Mesenchymal stem cell (in vitro differentiated cells and primary cell): Measurements from ENCODE around the gene KIAA1586.
A peak's percentile ranks its signal among the peaks of the same experiment; 100 is the strongest.

Source experiments
- DNase-seq: peaks from one replicate; pipeline ENCODE4 v3.0.0-alpha.2; 2013
- H2AFZ ChIP-seq: one replicate; pipeline ENCODE4 v1.6.1; 2013; ENCODE audit warnings: low read depth, mild to moderate bottlenecking, control low read depth, inconsistent platforms, low read length, moderate library complexity
- H2AK5ac ChIP-seq: 2 replicates; pipeline ENCODE4 v1.6.1; 2013; ENCODE audit warnings: low read length, moderate library complexity, mild to moderate bottlenecking, inconsistent platforms; ENCODE audit not compliant: severe bottlenecking
- H2BK120ac ChIP-seq: one replicate; pipeline ENCODE4 v1.6.1; 2013; ENCODE audit warnings: low read depth, mild to moderate bottlenecking, inconsistent platforms, low read length, moderate library complexity
- H2BK12ac ChIP-seq, 2 experiments: one replicate each; pipeline ENCODE4 v1.6.1; 2013; ENCODE audit warnings: inconsistent platforms in 2 of 2, low read length in 2 of 2, mild to moderate bottlenecking in 2 of 2, moderate library complexity in 2 of 2, control low read depth in 1 of 2
- H2BK15ac ChIP-seq: one replicate; pipeline ENCODE4 v1.6.1; 2013; ENCODE audit warnings: mild to moderate bottlenecking, low read depth, inconsistent platforms; ENCODE audit not compliant: poor library complexity, severe bottlenecking
- H2BK5ac ChIP-seq: 2 replicates; pipeline ENCODE4 v1.6.1; 2013; ENCODE audit warnings: low read depth, mild to moderate bottlenecking, low read length, control low read depth, inconsistent platforms; ENCODE audit not compliant: poor library complexity, severe bottlenecking
- H3K14ac ChIP-seq, 2 experiments: one replicate each; pipeline ENCODE4 v1.6.1; 2013; ENCODE audit warnings: inconsistent platforms in 2 of 2, low read length in 2 of 2, control low read depth in 1 of 2, mild to moderate bottlenecking in 1 of 2, moderate library complexity in 1 of 2
- H3K18ac ChIP-seq, 2 experiments: one replicate each; pipeline ENCODE4 v1.6.1; 2013; ENCODE audit warnings: inconsistent platforms in 2 of 2, low read length in 2 of 2, control low read depth in 1 of 2, low read depth in 1 of 2, mild to moderate bottlenecking in 1 of 2
- H3K23ac ChIP-seq, 2 experiments: one replicate each; pipeline ENCODE4 v1.6.1; 2013; ENCODE audit warnings: inconsistent platforms in 2 of 2, low read length in 2 of 2, mild to moderate bottlenecking in 2 of 2, moderate library complexity in 2 of 2, control low read depth in 1 of 2
- H3K27ac ChIP-seq: 2 replicates; pipeline ENCODE4 v1.5.1; 2013; ENCODE audit warnings: mild to moderate bottlenecking, moderate library complexity, low read length, control low read depth, inconsistent platforms; ENCODE audit not compliant: poor library complexity, severe bottlenecking
- H3K27me3 ChIP-seq, 2 experiments: 2 replicates each; pipeline versions ENCODE4 v1.6.1 to v1.7.0; 2013; ENCODE audit warnings: low read length in 2 of 2, mild to moderate bottlenecking in 2 of 2, moderate library complexity in 2 of 2, control low read depth in 1 of 2, inconsistent platforms in 1 of 2; ENCODE audit not compliant: control insufficient read depth in 1 of 2, insufficient read depth in 1 of 2
- H3K36me3 ChIP-seq, 2 experiments: 2 replicates each; pipeline versions ENCODE4 v1.6.1 to v1.7.0; 2013; ENCODE audit warnings: low read length in 2 of 2, control low read depth in 1 of 2, inconsistent platforms in 1 of 2, low read depth in 1 of 2, mild to moderate bottlenecking in 1 of 2; ENCODE audit not compliant: insufficient read depth in 2 of 2, control insufficient read depth in 1 of 2
- H3K4ac ChIP-seq, 2 experiments: one replicate each; pipeline ENCODE4 v1.6.1; 2013; ENCODE audit warnings: inconsistent platforms in 2 of 2, low read length in 2 of 2, mild to moderate bottlenecking in 2 of 2, moderate library complexity in 2 of 2, control low read depth in 1 of 2, low read depth in 1 of 2
- H3K4me1 ChIP-seq: 2 replicates; pipeline ENCODE4 v1.6.1; 2013; ENCODE audit warnings: low read depth, low read length, control low read depth; ENCODE audit not compliant: control insufficient read depth, insufficient read depth
- H3K4me2 ChIP-seq: 2 replicates; pipeline ENCODE4 v1.6.1; 2013; ENCODE audit warnings: low read length, mild to moderate bottlenecking, inconsistent platforms; ENCODE audit not compliant: poor library complexity, severe bottlenecking
- H3K4me3 ChIP-seq, 2 experiments: 2 replicates each; pipeline versions ENCODE4 v1.5.1 to v1.7.0; 2013; ENCODE audit warnings: low read length in 2 of 2, mild to moderate bottlenecking in 2 of 2, control low read depth in 1 of 2, low read depth in 1 of 2; ENCODE audit not compliant: insufficient read depth in 1 of 2
- H3K79me1 ChIP-seq: replicated peaks from 2 replicates; pipeline ENCODE4 v1.6.1; 2013; ENCODE audit warnings: mild to moderate bottlenecking, control low read depth, low read length, inconsistent platforms; ENCODE audit not compliant: poor library complexity, severe bottlenecking
- H3K9ac ChIP-seq: 2 replicates; pipeline ENCODE4 v1.7.0; 2013; ENCODE audit warnings: mild to moderate bottlenecking, low read length, moderate library complexity
- H3K9me3 ChIP-seq: 2 replicates; pipeline ENCODE4 v1.7.0; 2013; ENCODE audit warnings: mild to moderate bottlenecking, low read length; ENCODE audit not compliant: control insufficient read depth
- H4K8ac ChIP-seq: one replicate; pipeline ENCODE4 v1.6.1; 2013; ENCODE audit warnings: inconsistent platforms, mild to moderate bottlenecking, low read length, moderate library complexity
- H4K91ac ChIP-seq: one replicate; pipeline ENCODE4 v1.6.1; 2013; ENCODE audit warnings: mild to moderate bottlenecking, low read length, inconsistent platforms
- WGBS: methylation state at CpG from one replicate; pipeline ENCODE4 v1.1.7; 2013; ENCODE audit warnings: mixed read lengths; 5-methylcytosine and 5-hydroxymethylcytosine counted together

The KIAA1586 gene

DNA sequence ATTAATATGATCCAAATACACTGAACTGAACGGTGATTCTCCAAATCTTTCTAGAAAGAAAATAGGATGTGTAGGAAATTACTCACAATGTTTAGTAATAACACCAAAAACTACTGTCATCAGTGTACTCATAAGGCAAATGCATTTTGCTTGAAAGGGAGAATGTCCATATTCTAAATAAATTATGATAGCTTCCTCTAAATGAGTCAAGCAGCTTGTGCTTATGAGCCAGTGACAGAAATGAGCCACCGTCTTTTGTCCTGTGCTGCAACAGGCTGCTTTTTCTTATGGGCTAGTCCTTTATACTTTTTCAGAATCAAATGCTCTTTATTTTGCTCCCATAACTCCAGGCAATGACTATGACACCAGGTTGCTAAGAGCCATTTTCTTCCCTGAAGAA, 39.0 kb downstream of the KIAA1586 start:
- WGBS = 85% methylated on average over 1 of the region's 2 CpGs
- peaks cover 7% of the 10 kb centered on the region for H3K79me1 ChIP-seq
- H3K23ac ChIP-seq = no peak overlapping the region
- H3K14ac ChIP-seq = no peak overlapping the region
- no peak overlapping the region for H3K4me3 ChIP-seq
- H3K4me1 ChIP-seq = no peaks in the 10 kb centered on the region
- no peak overlapping the region for H2BK12ac ChIP-seq
- peaks cover 2% of the 10 kb centered on the region for H3K9me3 ChIP-seq
- DNase-seq = no peak
- no peak overlapping the region for H2BK120ac ChIP-seq
- no peaks in the 10 kb centered on the region for H3K27me3 ChIP-seq
- H4K8ac ChIP-seq = no peak overlapping the region
- H3K27ac ChIP-seq = no peak overlapping the region
- no peak overlapping the region for H2AFZ ChIP-seq
- H4K91ac ChIP-seq = no peak overlapping the region
- H3K4ac ChIP-seq = no peak overlapping the region
- no peak overlapping the region for H2AK5ac ChIP-seq
- no peak overlapping the region for H3K4me2 ChIP-seq
- H2BK5ac ChIP-seq = no peak overlapping the region
- H3K9ac ChIP-seq = no peak overlapping the region
- no peak overlapping the region for H3K18ac ChIP-seq
- H2BK15ac ChIP-seq = no peak overlapping the region
- peaks cover 0 to 2% of the 10 kb centered on the region in 2 experiments for H3K36me3 ChIP-seq

DNA sequence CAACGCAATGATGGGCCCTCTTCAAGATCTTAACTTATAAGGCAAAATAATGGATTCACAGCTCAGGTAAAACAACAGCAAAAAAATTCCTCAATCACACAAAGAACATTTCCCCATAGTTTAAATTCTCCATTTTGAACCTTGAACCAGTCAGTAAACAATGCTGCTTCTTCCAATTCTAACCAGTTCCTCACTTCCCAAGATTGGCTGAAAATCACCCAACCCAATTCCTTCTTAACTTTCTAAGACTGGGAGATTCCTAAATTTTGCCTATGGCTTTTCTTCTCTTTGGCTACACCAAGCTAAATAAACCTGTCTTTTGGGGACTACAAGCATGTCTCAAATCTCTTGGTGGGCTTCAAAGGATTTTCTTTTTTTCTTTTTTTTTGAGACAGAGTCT, 40.4 kb downstream of the KIAA1586 start:
- Histone ChIP-seq H3K4me1 (no peaks in the 10 kb centered on the region), H2AK5ac (no peak overlapping the region), H3K18ac (no peak overlapping the region), H3K79me1 (peaks cover 4% of the 10 kb centered on the region), H2BK5ac (no peak overlapping the region), H2BK12ac (no peak overlapping the region), H3K4me2 (no peak overlapping the region), H3K36me3 (peaks cover 0 to 6% of the 10 kb centered on the region in 2 experiments), H3K14ac (no peak overlapping the region), H4K8ac (no peak overlapping the region), H2AFZ (no peak overlapping the region), H4K91ac (no peak overlapping the region), H3K27me3 (no peaks in the 10 kb centered on the region), H3K9me3 (no peaks in the 10 kb centered on the region), H2BK15ac (no peak overlapping the region), H3K23ac (no peak overlapping the region), H3K9ac (no peak overlapping the region), H3K4ac (no peak overlapping the region), H3K27ac (no peak overlapping the region), H3K4me3 (no peak overlapping the region), H2BK120ac (no peak overlapping the region)
- DNase-seq = no peak
- 100% methylated on average over 1 of the region's 1 CpG for WGBS

DNA sequence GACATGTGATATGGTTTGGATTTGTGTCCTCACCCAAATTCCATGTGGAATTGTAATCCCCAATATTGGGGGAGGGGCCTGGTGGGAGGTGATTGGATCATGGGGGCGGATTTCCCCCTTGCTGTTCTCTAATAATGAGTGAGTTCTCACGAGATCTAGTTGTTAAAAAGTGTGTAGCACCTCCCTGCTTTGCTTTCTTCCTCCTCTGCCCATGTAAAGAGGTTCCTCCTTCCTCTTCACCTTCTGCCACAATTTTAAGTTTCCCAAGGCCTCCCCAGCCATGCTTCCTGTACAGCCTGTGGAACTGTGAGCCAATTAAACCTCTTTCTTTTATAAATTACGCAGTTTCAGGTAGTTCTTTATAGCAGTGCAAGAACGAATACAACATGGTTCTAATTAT, 41.4 kb downstream of the KIAA1586 start:
- no peak overlapping the region for H3K27ac ChIP-seq
- H4K91ac ChIP-seq = no peak overlapping the region
- H3K27me3 ChIP-seq = no peaks in the 10 kb centered on the region
- no peaks in the 10 kb centered on the region for H3K4me1 ChIP-seq
- no peak overlapping the region for H4K8ac ChIP-seq
- 81% methylated on average over 1 of the region's 4 CpGs for WGBS
- H2BK15ac ChIP-seq = no peak overlapping the region
- H3K36me3 ChIP-seq = peaks cover 0 to 16% of the 10 kb centered on the region in 2 experiments
- no peak overlapping the region for H3K9ac ChIP-seq
- no peak overlapping the region for H2AFZ ChIP-seq
- no peak overlapping the region for H2BK12ac ChIP-seq
- peak overlapping the region; percentile 34 for H2BK120ac ChIP-seq
- H3K4ac ChIP-seq = no peak overlapping the region
- no peak overlapping the region for H3K18ac ChIP-seq
- no peak overlapping the region for H3K4me2 ChIP-seq
- H3K14ac ChIP-seq = no peak overlapping the region
- no peak overlapping the region for H3K4me3 ChIP-seq
- peaks cover 2% of the 10 kb centered on the region for H3K79me1 ChIP-seq
- H3K23ac ChIP-seq = no peak overlapping the region
- no peaks in the 10 kb centered on the region for H3K9me3 ChIP-seq
- DNase-seq = no peak
- H2BK5ac ChIP-seq = no peak overlapping the region
- no peak overlapping the region for H2AK5ac ChIP-seq

DNA sequence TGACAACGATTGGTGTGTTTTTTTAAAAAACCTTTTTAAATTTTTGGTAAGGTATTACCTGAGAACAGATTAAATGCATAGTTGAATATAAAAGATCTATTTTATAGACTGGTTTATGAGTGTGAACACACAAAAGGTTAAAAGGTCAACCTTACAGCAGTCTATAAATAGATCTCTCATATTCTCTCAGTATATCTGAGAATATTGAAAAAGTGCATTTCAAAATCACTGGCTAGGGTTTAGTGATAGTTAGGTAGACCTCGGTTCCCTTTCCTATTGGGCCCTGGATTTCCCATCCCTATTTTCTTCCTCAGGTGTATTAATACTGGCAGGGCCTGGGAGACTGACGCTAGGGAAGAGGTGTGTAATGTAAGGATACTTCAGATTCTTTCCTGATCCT, 42.8 kb downstream of the KIAA1586 start:
- no peak overlapping the region for H3K14ac ChIP-seq
- H3K4ac ChIP-seq = no peak overlapping the region
- peak overlapping the region in 1 of 2 experiments; percentile 77 for H3K4me3 ChIP-seq
- H3K4me1 ChIP-seq = peaks cover under 1% of the 10 kb centered on the region
- no peak overlapping the region for H2BK12ac ChIP-seq
- H2BK5ac ChIP-seq = no peak overlapping the region
- H3K23ac ChIP-seq = no peak overlapping the region
- H4K8ac ChIP-seq = peak overlapping the region; percentile 77
- DNase-seq = no peak
- no peak overlapping the region for H2BK15ac ChIP-seq
- H3K27me3 ChIP-seq = no peaks in the 10 kb centered on the region
- H3K9me3 ChIP-seq = no peaks in the 10 kb centered on the region
- no CpG with 5 or more reads among the region's 3 CpGs for WGBS
- H3K79me1 ChIP-seq = no peaks in the 10 kb centered on the region
- no peak overlapping the region for H2AFZ ChIP-seq
- H2BK120ac ChIP-seq = no peak overlapping the region
- peak overlapping the region; percentile 76 for H3K4me2 ChIP-seq
- H3K18ac ChIP-seq = peak overlapping the region in 1 of 2 experiments; percentile 62
- no peak overlapping the region for H4K91ac ChIP-seq
- peak overlapping the region; percentile 89 for H3K9ac ChIP-seq
- no peak overlapping the region for H2AK5ac ChIP-seq
- H3K36me3 ChIP-seq = peaks cover 0 to 22% of the 10 kb centered on the region in 2 experiments
- peak overlapping the region; percentile 54 for H3K27ac ChIP-seq
